GM13977 (cell line): Measurements from ENCODE around the gene CMIP.

Experiments
- DNase-seq: peaks from one replicate; pipeline ENCODE4 v3.0.0; 2012; ENCODE audit warnings: low spot score
- in situ Hi-C: fragments of 300-500 bp; cut with MboI; formaldehyde crosslinking; loops from one replicate; pipeline ENCODE4 v1.12.0; 2022; ENCODE audit warnings: low sequenced_read_pairs, low pct_unique_long_range_greater_than_20kb, mixed read lengths, inconsistent platforms; ENCODE audit not compliant: unreplicated experiment
- TF ChIP-seq, protein P1 (sequence below): IDR thresholded peaks from 2 replicates; pipeline ENCODE4 v1.5.1; 2012; ENCODE audit warnings: mild to moderate bottlenecking, control low read depth; ENCODE audit not compliant: insufficient read depth; ENCODE audit errors: extremely low read depth, missing control alignments

Gene CMIP

DNA sequence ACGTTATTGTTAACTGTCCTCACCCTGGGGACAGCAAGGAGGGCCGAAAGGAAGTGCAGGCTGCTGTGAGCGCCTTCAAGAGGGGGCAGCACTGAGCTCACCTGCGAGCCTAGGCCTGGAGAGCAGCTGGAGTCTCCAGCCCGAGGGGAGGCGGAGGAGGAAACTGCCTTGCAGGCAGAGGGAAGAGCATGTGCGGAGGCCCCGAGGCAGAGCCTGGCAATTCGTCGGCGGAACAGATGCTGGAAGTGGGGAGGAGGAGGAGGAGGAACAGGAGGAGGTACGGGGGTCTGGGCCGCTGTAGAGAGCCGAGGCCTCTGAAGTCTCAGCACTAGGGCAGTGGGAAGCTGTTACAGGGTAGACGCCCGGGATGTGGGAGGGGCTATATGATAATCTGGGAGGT lies 284.8 kb downstream of the CMIP start:
- no peak for DNase-seq
- in situ Hi-C loops, result loop anchor here (10.0 kb wide), 3 partner anchors 95 to 365 kb away; no protein-coding TSS in a partner anchor
- TF ChIP-seq, protein P1, sequence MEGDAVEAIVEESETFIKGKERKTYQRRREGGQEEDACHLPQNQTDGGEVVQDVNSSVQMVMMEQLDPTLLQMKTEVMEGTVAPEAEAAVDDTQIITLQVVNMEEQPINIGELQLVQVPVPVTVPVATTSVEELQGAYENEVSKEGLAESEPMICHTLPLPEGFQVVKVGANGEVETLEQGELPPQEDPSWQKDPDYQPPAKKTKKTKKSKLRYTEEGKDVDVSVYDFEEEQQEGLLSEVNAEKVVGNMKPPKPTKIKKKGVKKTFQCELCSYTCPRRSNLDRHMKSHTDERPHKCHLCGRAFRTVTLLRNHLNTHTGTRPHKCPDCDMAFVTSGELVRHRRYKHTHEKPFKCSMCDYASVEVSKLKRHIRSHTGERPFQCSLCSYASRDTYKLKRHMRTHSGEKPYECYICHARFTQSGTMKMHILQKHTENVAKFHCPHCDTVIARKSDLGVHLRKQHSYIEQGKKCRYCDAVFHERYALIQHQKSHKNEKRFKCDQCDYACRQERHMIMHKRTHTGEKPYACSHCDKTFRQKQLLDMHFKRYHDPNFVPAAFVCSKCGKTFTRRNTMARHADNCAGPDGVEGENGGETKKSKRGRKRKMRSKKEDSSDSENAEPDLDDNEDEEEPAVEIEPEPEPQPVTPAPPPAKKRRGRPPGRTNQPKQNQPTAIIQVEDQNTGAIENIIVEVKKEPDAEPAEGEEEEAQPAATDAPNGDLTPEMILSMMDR, result no peak

DNA sequence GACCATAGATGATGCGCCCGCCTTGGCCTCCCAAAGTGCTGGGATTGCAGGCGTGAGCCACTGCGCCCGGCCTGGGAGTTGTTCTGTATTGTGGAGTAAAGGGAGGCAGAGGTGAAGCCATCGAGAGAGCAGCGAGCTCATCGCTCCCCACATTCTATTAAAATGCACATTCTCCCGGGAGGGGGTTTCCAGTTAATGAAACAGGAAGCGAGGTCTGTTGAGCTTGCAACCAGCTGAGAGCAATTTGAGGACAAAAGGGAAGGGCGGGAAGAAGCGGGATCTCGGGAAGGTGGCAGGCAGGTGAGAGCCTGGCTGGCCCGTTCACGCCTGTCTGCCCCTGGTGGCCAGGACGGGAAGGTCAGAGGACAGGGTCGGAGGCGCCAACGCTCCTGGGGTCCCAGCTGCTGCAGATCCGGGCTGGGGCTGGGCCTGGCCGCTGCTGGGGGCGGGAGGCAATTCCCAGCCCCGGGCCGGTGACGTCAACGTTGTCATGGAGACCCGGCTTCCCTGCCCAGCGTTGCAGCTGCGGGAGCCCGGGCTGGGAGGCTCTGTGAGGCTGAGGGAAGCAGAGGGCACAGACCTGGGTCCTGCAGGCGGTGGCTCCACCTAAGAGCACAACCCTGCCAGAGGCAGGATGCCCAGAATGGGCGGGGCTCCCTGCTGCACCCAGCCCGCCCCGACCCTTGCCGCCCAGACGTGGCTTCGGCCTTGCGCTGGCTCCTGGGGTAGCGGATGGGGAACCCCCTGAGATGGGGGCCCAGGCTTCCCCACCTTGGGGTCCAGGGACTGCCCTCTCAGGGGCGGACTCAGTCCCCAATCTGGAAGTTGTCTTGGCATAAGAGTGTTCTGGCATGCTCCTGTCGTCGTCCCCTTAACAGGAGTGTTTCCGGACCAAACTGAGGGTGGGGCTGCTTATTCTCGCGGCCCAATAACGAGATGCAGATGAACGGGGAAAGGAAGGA lies 285.8 kb downstream of the CMIP start:
- TF ChIP-seq, protein P1, result peak; percentile 69
- DNase-seq, result peak; percentile 76
- in situ Hi-C loops, result no loop called here

DNA sequence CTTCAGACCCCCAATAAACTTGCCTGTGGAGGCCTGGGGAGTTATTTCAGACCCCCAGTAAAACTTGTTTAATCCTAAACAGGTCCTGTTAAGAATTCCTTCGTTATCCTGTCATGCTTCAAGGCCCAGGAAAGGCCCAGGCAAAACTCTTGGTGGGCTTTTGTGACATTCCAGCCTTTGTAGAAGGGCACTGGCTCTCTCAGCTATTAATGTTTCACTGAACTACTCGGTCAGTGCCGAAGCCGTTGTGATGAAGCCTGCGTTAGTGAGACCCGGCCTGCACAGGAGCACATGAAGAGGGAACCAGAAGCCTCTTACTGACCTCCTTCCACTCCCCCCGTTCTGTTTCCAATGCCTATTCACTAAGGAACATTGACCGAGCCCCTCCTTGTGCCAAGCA lies 287.0 kb downstream of the CMIP start:
- TF ChIP-seq, protein P1, result no peak
- in situ Hi-C loops, result no loop called here
- no peak for DNase-seq

GRCh38 chr16:81732699-81733098 lies 288.1 kb downstream of the CMIP start:
- no peak for DNase-seq
- in situ Hi-C loops, result no loop called here
- TF ChIP-seq, protein P1, result no peak

DNA sequence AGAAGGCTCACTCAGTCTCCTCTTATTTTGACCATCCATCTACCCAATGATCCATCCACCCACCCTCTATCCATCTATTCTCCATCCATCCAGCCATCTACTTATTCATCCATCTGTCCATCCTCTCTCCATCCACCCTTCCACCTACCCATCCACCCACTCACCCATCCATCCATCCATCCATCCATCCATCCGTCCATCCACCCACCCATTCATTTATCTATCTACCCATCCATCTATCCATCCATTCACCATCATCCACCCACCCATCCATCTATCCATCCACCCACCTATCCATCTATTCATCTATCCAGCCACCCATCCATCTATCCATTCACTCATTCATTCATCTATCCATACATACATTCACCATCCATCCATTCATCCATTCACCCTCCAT lies 288.7 kb downstream of the CMIP start:
- no peak for DNase-seq
- TF ChIP-seq, protein P1, result no peak
- in situ Hi-C loops, result no loop called here

DNA sequence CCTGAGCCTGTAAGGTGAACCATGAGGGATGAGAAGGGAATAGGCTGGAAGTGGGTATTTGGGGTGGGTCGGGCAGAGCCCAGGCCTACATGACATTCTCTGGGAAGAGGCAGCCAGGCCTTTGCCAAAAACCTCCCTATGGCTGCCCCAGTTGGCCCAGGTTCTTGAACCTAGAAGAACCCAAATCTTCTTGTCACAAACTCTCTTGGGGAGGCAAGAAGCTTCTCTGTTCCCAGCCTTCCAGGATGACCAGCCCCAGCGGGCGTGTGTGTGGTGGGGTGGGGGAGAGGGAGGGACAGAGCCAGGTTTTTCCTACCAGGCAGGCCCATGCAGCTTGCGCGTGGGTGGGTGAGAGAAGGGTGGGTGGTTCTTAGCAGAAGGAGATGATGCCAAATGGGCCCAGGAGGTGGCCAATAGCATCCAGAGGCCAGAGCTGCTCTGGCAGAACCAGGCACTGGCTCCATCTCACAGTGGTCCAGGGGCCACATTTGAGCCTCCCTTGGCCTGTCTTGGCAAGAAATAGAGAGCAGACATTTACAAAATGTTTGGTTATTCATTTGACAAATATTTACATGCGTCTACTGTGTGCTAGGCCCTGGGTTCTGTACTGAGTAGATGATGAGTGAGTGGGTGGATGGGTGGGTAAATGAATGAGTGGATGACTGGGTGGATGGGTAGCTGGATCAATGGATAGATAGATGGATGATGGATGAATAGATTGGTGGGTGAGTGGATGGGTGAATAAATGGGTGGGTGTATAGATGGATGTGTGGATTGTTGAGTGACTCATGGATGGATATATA lies 290.2 kb downstream of the CMIP start:
- in situ Hi-C loops, result no loop called here
- TF ChIP-seq, protein P1, result no peak
- no peak for DNase-seq
